ENCODE results near the gene SMG6.

DNA sequence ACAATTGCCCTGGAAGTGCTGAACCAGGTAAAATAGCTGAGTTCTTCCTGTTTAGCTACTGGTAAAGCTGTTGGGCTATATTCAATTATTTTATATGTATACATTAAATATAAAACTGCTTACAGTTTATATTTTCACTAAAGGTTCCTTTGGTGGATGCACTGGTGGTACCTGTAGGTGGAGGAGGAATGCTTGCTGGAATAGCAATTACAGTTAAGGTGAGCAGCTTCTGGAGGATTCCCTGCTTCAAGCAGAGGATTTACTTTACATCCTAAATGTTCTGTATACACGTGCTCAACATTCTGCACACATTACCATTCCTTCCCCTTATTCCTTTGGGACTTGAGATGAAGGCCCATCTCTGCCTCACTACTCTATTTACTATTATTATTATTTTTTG, 17.8 kb upstream of the SMG6 start:
- TF ChIP-seq GATA2 (IDR thresholded peaks at IDR 0.05; ENCODE audit: low read depth, low read length), result no peak
- TF ChIP-seq GATA3 (IDR thresholded peaks at IDR 0.05; ENCODE audit: low read depth, low read length), result no peak

Data from SH-SY5Y (cell line).